Neural progenitor cell (in vitro differentiated cells): ENCODE results near the gene MAPKAPK3. TPM values are rescaled to one million over a fixed set of nuclear protein-coding genes. Genes with fewer than 3 reads are reported as not detected.

Experiments
- DNase-seq: peaks from one replicate; pipeline ENCODE4 v3.0.0-alpha.2; 2016; ENCODE audit warnings: low spot score
- H2AFZ ChIP-seq: fragments of 200-600 bp; sonication (generic); replicated peaks from 2 replicates; pipeline ENCODE4 v1.6.1; 2016; ENCODE audit warnings: antibody characterized with exemption
- H3F3A ChIP-seq: fragments of 200-600 bp; sonication (generic); 2 replicates; pipeline ENCODE4 v1.6.1; 2016; ENCODE audit warnings: antibody characterized with exemption, low read depth
- H3K27ac ChIP-seq: fragments of 200-600 bp; sonication (generic); 2 replicates; pipeline ENCODE4 v1.5.1; 2016; ENCODE audit warnings: mild to moderate bottlenecking
- H3K27me3 ChIP-seq: fragments of 200-600 bp; sonication (generic); 2 replicates; pipeline ENCODE4 v1.6.1; 2016; ENCODE audit warnings: mild to moderate bottlenecking, moderate library complexity
- H3K36me3 ChIP-seq: fragments of 200-600 bp; sonication (generic); 2 replicates; pipeline ENCODE4 v1.5.1; 2016
- H3K4me1 ChIP-seq: fragments of 200-600 bp; sonication (generic); 2 replicates; pipeline ENCODE4 v1.6.1; 2016; ENCODE audit warnings: mixed run types
- H3K4me2 ChIP-seq: fragments of 200-600 bp; sonication (generic); 2 replicates; pipeline ENCODE4 v1.6.1; 2016
- H3K4me3 ChIP-seq: fragments of 200-600 bp; sonication (generic); 2 replicates; pipeline ENCODE4 v1.5.1; 2016
- H3K79me2 ChIP-seq: fragments of 200-600 bp; sonication (generic); 2 replicates; pipeline ENCODE4 v1.6.1; 2016; ENCODE audit warnings: low read depth
- H3K9ac ChIP-seq: fragments of 200-600 bp; sonication (generic); 2 replicates; pipeline ENCODE4 v1.6.1; 2016
- H3K9me3 ChIP-seq: fragments of 200-600 bp; sonication (generic); 2 replicates; pipeline ENCODE4 v1.5.1; 2016; ENCODE audit warnings: low read depth
- H4K20me1 ChIP-seq: fragments of 200-600 bp; sonication (generic); 2 replicates; pipeline ENCODE4 v1.6.1; 2016; ENCODE audit warnings: low read depth
- H3K27ac Mint-ChIP-seq: 3 replicates; pipeline ENCODE4 v1.8.0; 2021; ENCODE audit warnings: mixed read lengths
- H3K27me3 Mint-ChIP-seq: 2 replicates; pipeline ENCODE4 v1.8.0; 2022; ENCODE audit warnings: low read depth, mild to moderate bottlenecking, inconsistent platforms, moderate library complexity, mixed read lengths; ENCODE audit not compliant: insufficient read depth
- H3K36me3 Mint-ChIP-seq: 3 replicates; pipeline ENCODE4 v1.8.0; 2021; ENCODE audit warnings: mixed read lengths
- H3K4me1 Mint-ChIP-seq: 3 replicates; pipeline ENCODE4 v1.8.0; 2021; ENCODE audit warnings: mixed read lengths
- H3K4me3 Mint-ChIP-seq: 3 replicates; pipeline ENCODE4 v1.8.0; 2021; ENCODE audit warnings: mild to moderate bottlenecking, moderate library complexity, mixed read lengths
- H3K9me3 Mint-ChIP-seq: 3 replicates; pipeline ENCODE4 v1.8.0; 2020; ENCODE audit warnings: mixed read lengths
- EZH2 ChIP-seq: fragments of 200-600 bp; sonication (generic); IDR thresholded peaks from 2 replicates; pipeline ENCODE4 v1.6.1; 2017; ENCODE audit warnings: antibody characterized with exemption, mild to moderate bottlenecking, moderate library complexity
- EZH2phosphoT487 ChIP-seq: fragments of 200-600 bp; sonication (generic); IDR thresholded peaks from 2 replicates; pipeline ENCODE4 v1.6.1; 2017; ENCODE audit warnings: antibody characterized with exemption
- total RNA-seq: library from RNA; depleted of rRNA; stranded (reverse); fragments of >200 nt; gene quantifications from 2 replicates; pipeline ENCODE4 v1.2.3, GENCODE V29; 2015; ENCODE audit warnings: low replicate concordance
- TF ChIP-seq, protein P1 (sequence below): fragments of 200-600 bp; sonication (generic); IDR thresholded peaks from 2 replicates; pipeline ENCODE4 v1.5.1; 2017; ENCODE audit warnings: antibody characterized with exemption, mild to moderate bottlenecking

MAPKAPK3 gene
- total RNA-seq, 1 donor from 2014 or later = 47.7 TPM

DNA sequence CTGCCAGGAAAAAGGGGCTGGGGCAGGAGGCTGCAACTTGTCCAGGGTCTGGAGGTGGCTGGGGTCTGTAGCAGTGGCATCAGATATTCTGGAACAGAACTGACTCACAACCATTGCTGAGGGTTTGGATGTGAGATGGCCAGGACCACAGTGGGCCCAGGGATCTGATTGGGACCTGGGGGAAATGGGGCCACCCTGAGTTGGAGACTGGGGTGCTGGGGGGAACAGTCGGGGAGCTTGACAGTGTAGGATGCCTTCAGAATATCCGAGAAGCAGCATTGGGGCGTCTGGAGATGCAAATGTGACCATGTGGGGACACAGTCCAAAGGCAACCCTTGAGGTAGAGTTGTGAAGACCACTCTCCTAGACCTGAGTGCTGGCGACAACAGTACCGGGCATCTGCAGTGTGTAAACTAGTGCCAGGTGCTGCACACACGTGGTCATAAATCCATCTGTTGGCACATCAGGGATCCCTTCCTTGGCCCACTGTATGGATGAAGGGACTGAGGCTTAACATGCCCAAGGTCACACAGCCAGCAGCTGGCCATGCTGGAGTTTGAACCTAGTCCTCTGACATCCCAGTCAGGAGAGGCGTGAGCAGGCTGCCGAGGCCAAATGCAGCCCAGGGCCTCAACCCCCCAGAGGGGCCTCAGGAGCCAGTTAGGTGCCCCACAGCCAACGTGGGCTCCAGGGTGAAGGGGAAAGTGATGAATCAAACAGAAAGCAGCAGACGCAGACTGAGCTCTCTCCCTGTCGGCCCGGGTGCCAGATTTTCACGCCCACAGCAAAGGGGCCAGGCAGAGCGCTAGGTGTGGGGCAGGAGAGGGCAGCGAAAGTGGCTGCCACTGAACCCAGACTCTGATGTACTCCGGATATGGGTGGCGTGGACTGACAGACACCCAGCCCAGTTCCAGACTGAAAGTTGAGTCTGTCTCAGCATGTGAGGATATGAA is 28.9 kb upstream of the MAPKAPK3 start:
- Histone ChIP-seq H3K27ac (no peak overlapping the region), H3K4me2 (no peak overlapping the region), H3K4me3 (no peak overlapping the region), H3K79me2 (no peaks in the 10 kb centered on the region), H3K4me1 (no peaks in the 10 kb centered on the region), H3K9me3 (no peaks in the 10 kb centered on the region), H3K36me3 (no peaks in the 10 kb centered on the region), H4K20me1 (no peaks in the 10 kb centered on the region), H2AFZ (no peak overlapping the region), H3F3A (no peaks in the 10 kb centered on the region), H3K9ac (no peak overlapping the region), H3K27me3 (peaks cover 2% of the 10 kb centered on the region)
- no peaks in the 10 kb centered on the region for H3K9me3 Mint-ChIP-seq
- no peak for TF ChIP-seq EZH2
- no peak for TF ChIP-seq EZH2phosphoT487
- H3K36me3 Mint-ChIP-seq = no peaks in the 10 kb centered on the region
- no peak for DNase-seq
- no peak overlapping the region for H3K27ac Mint-ChIP-seq
- H3K27me3 Mint-ChIP-seq = peaks cover 4% of the 10 kb centered on the region
- peaks cover 2% of the 10 kb centered on the region for H3K4me1 Mint-ChIP-seq
- H3K4me3 Mint-ChIP-seq = no peak overlapping the region

DNA sequence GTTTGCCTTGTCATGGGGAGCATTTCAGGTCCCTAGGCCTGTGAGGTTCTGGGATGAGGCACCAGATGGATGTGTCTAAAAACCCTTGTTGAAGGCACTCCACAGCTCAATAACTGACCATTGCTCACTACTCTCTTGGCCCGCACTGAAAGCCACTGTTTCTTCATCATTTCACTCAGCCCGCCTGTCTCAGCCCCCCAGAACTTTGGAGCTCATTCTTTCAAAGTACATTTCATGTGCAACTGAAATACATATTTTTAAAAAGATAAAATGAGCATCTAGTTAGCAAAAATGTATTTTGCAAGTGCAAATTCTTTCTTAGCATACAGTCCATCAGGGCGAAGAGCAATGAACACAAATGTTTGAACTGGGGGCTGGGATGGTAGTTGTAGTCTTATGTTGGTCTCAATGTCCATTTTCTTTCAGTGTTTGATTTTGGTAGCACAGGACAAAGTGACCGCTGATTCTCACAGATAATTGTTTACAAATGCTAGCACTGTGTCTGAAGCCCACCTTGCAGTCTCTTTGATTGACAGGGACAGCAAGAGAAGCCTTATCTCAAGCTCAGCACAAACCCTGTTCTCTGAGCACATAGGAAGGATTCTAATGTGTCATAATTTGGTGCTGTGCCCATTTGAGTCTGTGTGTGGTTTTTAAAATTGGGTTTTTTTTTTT is 28.1 kb upstream of the MAPKAPK3 start:
- Histone ChIP-seq H2AFZ (no peak overlapping the region), H4K20me1 (no peaks in the 10 kb centered on the region), H3K79me2 (no peaks in the 10 kb centered on the region), H3K36me3 (no peaks in the 10 kb centered on the region), H3K9me3 (no peaks in the 10 kb centered on the region), H3K4me2 (no peak overlapping the region), H3K27me3 (peaks cover 4% of the 10 kb centered on the region), H3K4me1 (no peaks in the 10 kb centered on the region), H3K9ac (no peak overlapping the region), H3K4me3 (no peak overlapping the region), H3K27ac (no peak overlapping the region), H3F3A (no peaks in the 10 kb centered on the region)
- Mint-ChIP-seq H3K9me3 (no peaks in the 10 kb centered on the region), H3K27me3 (peaks cover 4% of the 10 kb centered on the region), H3K4me3 (no peak overlapping the region), H3K36me3 (no peaks in the 10 kb centered on the region), H3K4me1 (peaks cover 2% of the 10 kb centered on the region), H3K27ac (no peak overlapping the region)
- TF ChIP-seq EZH2 (no peak), EZH2phosphoT487 (no peak)
- TF ChIP-seq, protein P1, sequence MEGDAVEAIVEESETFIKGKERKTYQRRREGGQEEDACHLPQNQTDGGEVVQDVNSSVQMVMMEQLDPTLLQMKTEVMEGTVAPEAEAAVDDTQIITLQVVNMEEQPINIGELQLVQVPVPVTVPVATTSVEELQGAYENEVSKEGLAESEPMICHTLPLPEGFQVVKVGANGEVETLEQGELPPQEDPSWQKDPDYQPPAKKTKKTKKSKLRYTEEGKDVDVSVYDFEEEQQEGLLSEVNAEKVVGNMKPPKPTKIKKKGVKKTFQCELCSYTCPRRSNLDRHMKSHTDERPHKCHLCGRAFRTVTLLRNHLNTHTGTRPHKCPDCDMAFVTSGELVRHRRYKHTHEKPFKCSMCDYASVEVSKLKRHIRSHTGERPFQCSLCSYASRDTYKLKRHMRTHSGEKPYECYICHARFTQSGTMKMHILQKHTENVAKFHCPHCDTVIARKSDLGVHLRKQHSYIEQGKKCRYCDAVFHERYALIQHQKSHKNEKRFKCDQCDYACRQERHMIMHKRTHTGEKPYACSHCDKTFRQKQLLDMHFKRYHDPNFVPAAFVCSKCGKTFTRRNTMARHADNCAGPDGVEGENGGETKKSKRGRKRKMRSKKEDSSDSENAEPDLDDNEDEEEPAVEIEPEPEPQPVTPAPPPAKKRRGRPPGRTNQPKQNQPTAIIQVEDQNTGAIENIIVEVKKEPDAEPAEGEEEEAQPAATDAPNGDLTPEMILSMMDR = no peak
- no peak for DNase-seq

DNA sequence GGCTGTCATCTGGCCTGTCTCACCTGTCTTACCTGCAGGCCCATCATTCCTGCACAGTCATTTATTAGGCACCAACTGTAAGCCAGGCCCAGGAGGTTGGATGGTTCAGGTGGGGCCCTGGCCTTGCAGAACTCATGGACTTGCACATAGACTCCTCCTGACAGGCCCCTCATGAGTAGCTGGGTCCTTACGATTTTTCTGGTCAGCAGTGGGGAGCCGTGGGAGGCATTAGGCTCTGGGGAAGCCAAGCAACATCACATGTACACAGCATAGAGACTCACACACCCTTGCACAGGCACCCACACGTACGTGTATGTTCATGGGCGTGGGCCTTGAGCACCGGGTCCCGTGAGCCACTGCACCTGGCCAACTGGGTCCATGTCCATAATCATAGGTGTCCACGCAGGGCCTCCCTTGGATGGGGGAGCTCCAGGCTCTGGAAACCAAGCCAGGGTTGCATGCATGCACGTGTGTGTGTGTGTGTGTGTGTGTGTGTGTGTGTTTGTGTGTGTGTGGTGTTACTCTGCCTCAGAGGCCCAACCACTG is 25.7 kb upstream of the MAPKAPK3 start:
- Mint-ChIP-seq H3K27me3 (peaks cover 4% of the 10 kb centered on the region), H3K36me3 (no peaks in the 10 kb centered on the region), H3K27ac (no peak overlapping the region), H3K9me3 (no peaks in the 10 kb centered on the region), H3K4me3 (no peak overlapping the region), H3K4me1 (peaks cover 2% of the 10 kb centered on the region)
- H4K20me1 ChIP-seq = no peaks in the 10 kb centered on the region
- no peaks in the 10 kb centered on the region for H3K4me1 ChIP-seq
- peaks cover 4% of the 10 kb centered on the region for H3K27me3 ChIP-seq
- H3K79me2 ChIP-seq = no peaks in the 10 kb centered on the region
- H3K27ac ChIP-seq = no peak overlapping the region
- no peak for DNase-seq
- no peak overlapping the region for H2AFZ ChIP-seq
- no peak overlapping the region for H3K4me3 ChIP-seq
- no peaks in the 10 kb centered on the region for H3K36me3 ChIP-seq
- H3K9ac ChIP-seq = no peak overlapping the region
- H3K9me3 ChIP-seq = no peaks in the 10 kb centered on the region
- no peak for TF ChIP-seq EZH2phosphoT487
- TF ChIP-seq, protein P1 = no peak
- TF ChIP-seq EZH2 = no peak
- H3K4me2 ChIP-seq = no peak overlapping the region
- H3F3A ChIP-seq = no peaks in the 10 kb centered on the region
